ENCODE measurements around the gene MYO3A.
"Not testable (repeated sequence)": the region's sequence is repeated elsewhere in the genome, so short reads cannot be mapped to it uniquely, and the experiment has no call there.

The MYO3A gene

GRCh38 chr10:26095781-26096180 is 161.8 kb downstream of the MYO3A start:
- no peak for DNase-seq

DNA sequence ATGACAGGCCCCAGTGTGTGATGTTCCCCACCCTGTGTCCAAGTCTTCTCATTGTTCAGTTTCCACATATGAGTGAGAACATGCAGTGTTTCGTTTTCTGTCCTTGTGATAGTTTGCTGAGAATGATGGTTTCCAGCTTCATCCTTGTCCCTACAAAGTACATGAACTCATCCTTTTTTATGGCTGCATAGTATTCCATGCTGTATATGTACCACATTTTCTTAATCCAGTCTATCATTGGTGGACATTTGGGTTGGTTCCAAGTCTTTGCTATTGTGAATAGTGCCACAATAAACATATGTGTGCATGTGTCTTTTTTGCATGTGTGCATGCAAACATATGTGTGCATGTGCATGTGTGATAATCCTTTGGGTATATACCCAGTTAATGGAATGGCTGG is 163.5 kb downstream of the MYO3A start:
- DNase-seq: not testable (repeated sequence)

GRCh38 chr10:26112532-26112931 is 178.5 kb downstream of the MYO3A start:
- DNase-seq: no peak

DNA sequence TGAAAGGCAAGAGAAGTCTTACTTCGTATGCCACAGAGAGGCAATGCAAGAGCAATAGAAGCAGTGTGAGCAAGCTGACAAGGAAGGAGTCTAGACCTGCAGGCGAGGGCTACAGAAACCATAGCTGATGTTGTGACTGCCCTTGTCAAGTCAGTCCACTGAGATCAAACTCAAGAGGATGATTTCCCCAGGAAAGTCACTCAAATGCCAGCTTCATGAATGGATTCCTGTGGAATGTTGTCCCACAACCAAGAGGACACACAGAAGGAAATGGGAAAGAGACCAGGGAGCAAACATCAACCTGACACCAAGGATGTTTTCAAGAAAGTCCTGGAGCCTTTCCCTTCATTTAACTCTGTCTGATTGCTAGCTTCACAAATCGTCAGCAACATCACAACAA is 204.6 kb downstream of the MYO3A start:
- no peak for DNase-seq

DNA sequence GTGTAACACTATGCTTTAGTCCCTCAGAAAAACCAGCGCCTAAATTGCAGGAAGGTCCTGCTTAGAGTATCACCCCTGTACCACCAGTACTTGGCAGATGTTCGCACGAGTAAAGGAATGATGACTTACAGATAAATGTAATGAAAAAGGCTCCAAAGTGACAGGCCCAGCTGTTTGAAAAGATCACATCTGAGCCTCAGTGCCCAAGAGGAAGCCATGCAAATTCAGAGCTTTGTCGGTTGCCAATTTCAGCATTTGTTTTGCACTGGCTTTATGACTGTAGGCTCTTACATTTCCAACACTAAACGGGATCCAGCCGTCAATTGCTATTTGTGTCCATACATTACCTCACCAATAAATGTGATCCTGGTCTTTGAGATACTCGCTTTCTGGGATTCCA is 222.0 kb downstream of the MYO3A start:
- DNase-seq: no peak

- DNase-seq: no peak
Measured at GRCh38 chr10:26157734-26158133, 223.7 kb downstream of the MYO3A start.

GRCh38 chr10:26169466-26169865 is 235.4 kb downstream of the MYO3A start:
- no peak for DNase-seq

DNA sequence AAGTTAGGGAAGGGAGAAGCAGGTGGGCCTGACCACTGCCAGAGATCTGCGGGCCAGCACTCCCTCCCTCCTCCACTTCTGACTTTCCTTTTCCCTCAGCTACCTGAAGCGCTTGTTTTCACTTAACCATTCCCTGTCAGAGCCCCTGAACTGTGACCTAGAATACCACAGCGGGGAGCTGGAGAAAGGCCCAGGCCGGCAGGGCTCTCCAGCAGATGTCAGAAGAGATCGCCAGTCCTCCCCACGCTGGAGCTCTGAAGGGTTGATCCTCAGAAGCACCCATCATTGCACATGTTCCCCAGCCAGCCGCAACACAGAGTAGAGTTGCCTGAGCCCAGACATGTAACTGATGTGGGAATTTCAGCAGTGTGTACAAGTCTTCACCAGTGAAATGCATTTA is 238.1 kb downstream of the MYO3A start:
- DNase-seq: no peak

DNA sequence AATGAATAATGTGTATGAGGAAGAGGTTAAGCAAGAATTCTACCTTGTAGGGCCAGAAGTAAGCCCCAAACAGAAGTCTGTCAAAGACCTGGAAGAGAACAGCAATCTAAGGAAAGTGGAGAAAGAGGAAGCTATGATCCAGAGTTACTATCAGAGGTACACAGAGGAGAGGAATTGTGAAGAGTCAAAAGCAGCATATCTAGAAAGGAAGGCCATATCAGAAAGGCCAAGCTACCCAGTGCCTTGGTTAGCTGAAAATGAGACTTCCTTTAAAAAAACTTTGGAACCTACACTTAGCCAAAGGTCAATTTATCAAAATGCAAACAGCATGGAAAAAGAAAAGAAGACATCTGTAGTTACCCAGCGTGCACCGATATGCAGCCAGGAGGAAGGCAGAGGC is 239.8 kb downstream of the MYO3A start:
- DNase-seq: no peak

GRCh38 chr10:26177341-26177740 is 243.3 kb downstream of the MYO3A start:
- DNase-seq: no peak

- no peak for DNase-seq
Measured at GRCh38 chr10:26194275-26194674, 260.2 kb downstream of the MYO3A start.

DNA sequence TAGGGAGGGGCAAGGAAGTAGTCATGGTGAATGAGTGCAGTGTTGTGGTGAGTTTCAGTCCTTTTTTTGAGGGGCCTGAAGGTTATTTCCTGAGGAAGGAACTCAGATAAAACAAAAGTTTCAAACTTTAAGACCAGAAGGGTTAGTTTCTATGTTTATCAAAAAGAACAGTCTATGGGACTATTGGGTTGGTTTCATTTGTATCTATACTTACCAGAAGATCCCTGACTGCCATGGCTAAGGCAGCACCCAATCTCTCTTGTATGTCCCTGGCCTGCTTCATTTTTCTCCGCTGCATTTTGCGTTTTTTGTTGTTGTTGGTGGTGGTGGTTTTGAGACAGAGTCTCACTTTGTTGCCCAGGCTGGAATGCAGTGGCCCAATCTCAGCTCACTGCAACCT is 263.2 kb downstream of the MYO3A start:
- no peak for DNase-seq

- DNase-seq: no peak
Measured at GRCh38 chr10:26198119-26198518, 264.1 kb downstream of the MYO3A start.

DNA sequence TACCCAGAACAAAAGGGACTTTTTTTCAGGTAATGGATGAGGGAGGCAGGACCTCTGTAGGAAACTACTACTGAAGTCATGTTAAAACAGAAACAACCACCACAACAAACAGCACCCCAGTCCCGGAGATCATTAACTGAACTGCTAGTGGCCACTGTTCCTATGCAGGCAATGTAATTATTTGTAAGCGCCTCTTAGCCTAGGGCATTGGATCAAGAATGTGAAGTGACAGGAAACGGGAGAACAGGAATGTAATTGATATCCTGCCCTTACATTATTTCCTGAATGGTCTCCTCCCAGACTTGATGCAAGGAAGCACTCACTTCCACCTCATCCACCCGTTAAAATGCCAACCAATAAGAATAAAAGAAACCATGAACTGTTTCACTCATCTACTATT is 265.8 kb downstream of the MYO3A start:
- no peak for DNase-seq

DNA sequence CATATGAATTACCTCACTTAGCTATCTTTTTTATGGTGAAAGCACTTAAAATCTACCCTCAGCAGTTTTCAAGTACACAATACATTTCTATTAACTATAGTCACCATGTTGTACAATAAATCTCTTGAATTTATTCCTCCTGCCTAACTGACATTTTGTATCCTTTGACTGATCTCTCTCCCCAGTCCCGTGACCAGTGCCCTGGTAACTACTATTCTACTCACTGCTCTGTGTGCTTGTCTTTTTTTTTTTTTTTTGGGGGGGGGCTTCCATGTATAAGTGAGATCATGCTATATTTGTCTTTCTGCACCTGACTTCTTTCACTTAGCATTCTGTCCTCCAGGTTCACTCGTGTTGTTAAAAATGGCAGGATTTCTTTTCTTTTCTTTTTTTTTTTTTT is 271.2 kb downstream of the MYO3A start:
- DNase-seq: no peak

DNA sequence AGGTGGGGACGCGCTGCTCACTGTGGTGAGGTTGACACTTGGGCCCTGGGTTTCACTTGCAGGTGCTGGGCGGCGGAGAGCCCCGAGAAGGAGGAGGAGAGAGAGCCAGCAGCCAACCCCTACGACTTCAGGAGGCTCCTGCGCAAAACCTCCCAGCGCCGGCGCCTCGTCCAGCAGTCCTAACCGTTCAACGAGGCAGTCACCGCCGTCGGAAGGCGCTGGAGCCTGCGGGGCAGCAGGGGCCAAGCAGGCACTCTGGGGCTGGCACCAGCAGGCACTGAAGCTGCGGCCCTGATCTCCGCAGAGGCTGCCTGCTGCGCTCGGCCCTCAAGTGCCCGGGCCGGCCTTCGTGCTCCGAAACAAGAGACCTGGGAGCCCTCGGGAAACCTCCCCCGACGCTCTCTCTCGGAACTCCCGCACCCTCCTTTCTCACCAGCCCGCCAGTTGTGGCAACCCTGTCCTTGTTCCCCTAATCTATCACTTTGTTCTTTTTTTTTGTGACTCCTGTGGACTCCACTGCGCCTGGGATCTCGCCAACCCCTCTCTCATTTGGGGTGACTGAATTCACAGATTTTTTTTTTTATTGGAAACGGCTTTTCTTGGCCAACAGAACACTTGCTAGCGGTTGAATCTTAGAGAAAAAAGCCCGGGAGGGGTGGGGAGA is 277.9 kb downstream of the MYO3A start:
- no peak for DNase-seq

GRCh38 chr10:26212511-26212910 is 278.5 kb downstream of the MYO3A start:
- no peak for DNase-seq

GRCh38 chr10:26213157-26213800 is 279.2 kb downstream of the MYO3A start:
- DNase-seq: no peak

DNA sequence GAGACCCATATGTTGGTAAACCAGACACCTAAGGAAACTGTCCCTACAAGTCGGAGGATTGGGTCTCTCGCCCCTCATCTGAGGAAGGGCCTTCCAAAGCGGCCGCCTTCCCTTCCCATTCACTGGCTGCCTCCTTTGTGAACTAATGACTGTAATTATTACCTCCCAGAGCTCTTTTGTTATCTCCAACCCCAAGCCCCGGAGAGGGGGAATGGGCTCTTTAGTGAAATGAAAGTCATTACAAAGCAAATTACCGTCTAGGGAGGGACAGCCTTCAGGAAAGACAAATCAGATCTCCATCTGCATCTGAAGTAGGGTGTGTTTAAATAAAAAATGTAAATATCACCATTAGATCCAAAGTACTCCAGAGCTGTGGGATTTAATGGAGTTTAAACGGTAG is 280.0 kb downstream of the MYO3A start:
- no peak for DNase-seq

DNA sequence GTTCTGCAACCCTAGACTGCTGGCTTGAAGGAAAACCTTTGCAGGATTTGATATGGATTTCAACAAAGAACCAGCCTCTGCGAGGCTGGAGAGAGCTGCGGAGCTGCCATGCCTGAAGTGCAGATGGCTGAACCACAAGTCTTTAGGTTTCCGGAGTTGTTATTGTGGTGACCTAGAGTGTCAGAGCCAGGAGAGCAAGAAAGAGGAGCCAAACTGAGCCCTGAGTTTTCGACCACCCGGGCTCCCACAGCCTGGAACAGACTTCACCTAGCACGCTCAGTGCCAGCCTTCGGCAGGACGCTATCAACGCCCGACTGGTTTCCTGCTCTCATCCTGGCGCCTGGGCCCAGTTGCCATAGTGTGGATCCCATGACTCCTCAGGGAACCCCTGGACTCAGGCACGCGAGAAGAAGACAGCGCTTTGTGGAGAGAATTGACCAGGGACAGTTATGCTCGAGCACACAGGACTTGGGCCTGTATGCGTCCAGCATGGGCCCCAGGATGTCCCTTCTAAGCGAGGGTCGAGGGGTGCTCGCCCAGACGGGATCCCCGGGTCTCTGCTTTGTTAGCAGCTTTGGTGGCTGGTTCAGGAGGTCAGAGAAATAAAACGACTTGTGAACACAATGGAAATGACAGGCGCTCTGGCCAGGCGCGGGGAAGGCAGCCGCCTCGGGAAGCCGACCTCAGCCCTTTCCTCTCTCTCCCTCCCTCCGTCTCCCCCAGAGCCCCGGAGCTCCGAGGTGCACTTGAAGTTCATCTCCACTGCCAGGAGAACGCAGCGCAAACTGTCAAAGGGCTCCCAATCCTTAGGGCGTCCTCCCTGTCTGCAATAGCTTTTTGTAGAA is 280.7 kb downstream of the MYO3A start:
- DNase-seq: no peak

DNA sequence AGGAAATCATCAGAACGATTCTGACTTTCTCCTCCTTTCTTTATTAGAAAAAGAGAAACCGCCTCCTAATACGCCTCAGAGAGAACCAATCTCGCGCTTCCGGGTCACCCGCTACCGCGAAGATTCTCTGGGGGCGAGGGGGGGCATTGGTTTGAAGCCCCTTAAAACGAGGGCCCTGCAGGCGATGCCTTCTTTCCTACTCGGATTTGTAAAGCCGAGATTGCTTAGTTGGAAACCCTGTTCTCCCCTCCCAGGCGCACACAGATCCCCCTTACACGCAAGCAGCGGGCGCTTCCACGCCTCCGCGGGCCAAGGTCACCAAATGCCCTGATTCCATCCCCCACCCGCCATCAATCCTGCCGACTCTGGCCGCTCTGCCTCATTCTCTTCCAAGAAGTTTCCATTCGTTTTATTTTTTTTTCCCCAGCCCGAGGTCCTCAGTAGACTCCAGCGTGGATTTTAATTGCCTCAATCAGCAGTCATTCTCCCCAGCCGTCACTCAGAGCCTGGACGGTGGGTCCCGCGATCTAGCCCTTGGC is 281.4 kb downstream of the MYO3A start:
- no peak for DNase-seq

GRCh38 chr10:26215935-26216584 is 282.0 kb downstream of the MYO3A start:
- DNase-seq: no peak

Measured in CD4-positive, alpha-beta T cell treated with Interleukin-10 for 1 hour (primary cell).